Naive thymus-derived CD4-positive, alpha-beta T cell (primary cell): ENCODE measurements around the gene YBX1. TPM values are rescaled to one million over a fixed set of nuclear protein-coding genes. Genes with fewer than 3 reads are reported as not detected.
"Not testable (repeated sequence)": the region's sequence is repeated elsewhere in the genome, so short reads cannot be mapped to it uniquely, and the experiment has no call there.

Experiments
- ATAC-seq: fragments of 150-1000 bp; cut with Tn5 transposase; 2 replicates; pipeline ENCODE4 v1.10.0; 2021; ENCODE audit warnings: mild to moderate bottlenecking, moderate library complexity
- CTCF ChIA-PET: fragments of 350-600 bp; sonication (Branson Sonifier 250); formaldehyde crosslinking; loops from one replicate; lab custom pipeline; 2021; ENCODE audit warnings: antibody characterized with exemption; lab: Charles Lee
- POLR2A ChIA-PET: fragments of 350-600 bp; sonication (Branson Sonifier 250); formaldehyde crosslinking; loops from one replicate; lab custom pipeline; 2021; ENCODE audit warnings: antibody characterized with exemption, inconsistent platforms; lab: Charles Lee
- DNase-seq, 9 donors: peaks; one replicate each; pipeline versions ENCODE4 v3.0.0 to v3.0.0-alpha.2; 2020 to 2022; ENCODE audit warnings: mixed read lengths in 1 of 9
- H3K27ac ChIP-seq: one replicate; pipeline ENCODE4 v1.7.0; 2013; ENCODE audit warnings: mild to moderate bottlenecking, low read depth, low read length, moderate library complexity
- H3K27me3 ChIP-seq, 2 donors: one replicate each; pipeline ENCODE4 v1.7.0; 2013; ENCODE audit warnings: low read length in 2 of 2, mild to moderate bottlenecking in 2 of 2, moderate library complexity in 2 of 2; ENCODE audit not compliant: control insufficient read depth in 2 of 2, insufficient read depth in 2 of 2
- H3K36me3 ChIP-seq, 3 experiments: 1 replicate in 2 of 3; 2 replicates in 1 of 3; pipeline ENCODE4 v1.7.0; 2013; ENCODE audit warnings: low read length in 3 of 3, mild to moderate bottlenecking in 3 of 3, moderate library complexity in 1 of 3; ENCODE audit not compliant: insufficient read depth in 3 of 3, control insufficient read depth in 2 of 3
- H3K4me1 ChIP-seq, 2 donors: one replicate each; pipeline ENCODE4 v1.7.0; 2013; ENCODE audit warnings: low read length in 2 of 2, mild to moderate bottlenecking in 2 of 2, moderate library complexity in 1 of 2; ENCODE audit not compliant: control insufficient read depth in 2 of 2, insufficient read depth in 2 of 2
- H3K4me3 ChIP-seq: 2 replicates; pipeline ENCODE4 v1.7.0; 2013; ENCODE audit warnings: mild to moderate bottlenecking, low read length
- H3K9me3 ChIP-seq, 3 experiments: 1 replicate in 2 of 3; 2 replicates in 1 of 3; pipeline ENCODE4 v1.7.0; 2013; ENCODE audit warnings: low read length in 3 of 3; ENCODE audit not compliant: control insufficient read depth in 2 of 3
- H3K27ac Mint-ChIP-seq, 9 donors: one replicate each; pipeline ENCODE4 v1.8.0; 2020 to 2022; ENCODE audit warnings: mixed read lengths in 9 of 9, mild to moderate bottlenecking in 8 of 9, moderate library complexity in 5 of 9, inconsistent platforms in 2 of 9
- H3K27me3 Mint-ChIP-seq, 5 donors: one replicate each; pipeline ENCODE4 v1.8.0; 2021 to 2022; ENCODE audit warnings: mixed read lengths in 5 of 5, mild to moderate bottlenecking in 1 of 5
- H3K36me3 Mint-ChIP-seq, 5 donors: one replicate each; pipeline ENCODE4 v1.8.0; 2020 to 2022; ENCODE audit warnings: mixed read lengths in 5 of 5, mild to moderate bottlenecking in 3 of 5, inconsistent platforms in 1 of 5
- H3K4me1 Mint-ChIP-seq, 7 donors: one replicate each; pipeline ENCODE4 v1.8.0; 2020 to 2022; ENCODE audit warnings: mixed read lengths in 7 of 7, mild to moderate bottlenecking in 3 of 7, inconsistent platforms in 1 of 7
- H3K4me3 Mint-ChIP-seq, 10 donors: one replicate each; pipeline ENCODE4 v1.8.0; 2020 to 2022; ENCODE audit warnings: mild to moderate bottlenecking in 10 of 10, mixed read lengths in 10 of 10, moderate library complexity in 6 of 10, inconsistent platforms in 2 of 10
- H3K9me3 Mint-ChIP-seq, 11 donors: one replicate each; pipeline ENCODE4 v1.8.0; 2020 to 2022; ENCODE audit warnings: mixed read lengths in 11 of 11, mild to moderate bottlenecking in 4 of 11, inconsistent platforms in 1 of 11, moderate library complexity in 1 of 11
- intact Hi-C, 2 donors: fragments of 100-400 bp; cut with micrococcal nuclease; formaldehyde crosslinking; loops; one replicate each; pipeline ENCODE4 v1.15.1; 2023
- polyA plus RNA-seq, 2 donors: library from polyadenylated mRNA; unstranded; fragments of 300-500 nt; fragmentation: Illumina TruSeq; gene quantifications; one replicate each; pipeline ENCODE4 v1.2.3, GENCODE V29; 2021
- total RNA-seq, 6 experiments: library from RNA in 5 of 6; stranded (reverse) in 5 of 6; gene quantifications; 1 replicate in 5 of 6; 2 replicates in 1 of 6; pipeline ENCODE4 v1.2.3 and lab custom pipeline; 2021 to 2026

Gene YBX1
- total and polyA plus RNA-seq, 7 experiments from 2014 or later = 66.6 to 471 (median 286) TPM

DNA sequence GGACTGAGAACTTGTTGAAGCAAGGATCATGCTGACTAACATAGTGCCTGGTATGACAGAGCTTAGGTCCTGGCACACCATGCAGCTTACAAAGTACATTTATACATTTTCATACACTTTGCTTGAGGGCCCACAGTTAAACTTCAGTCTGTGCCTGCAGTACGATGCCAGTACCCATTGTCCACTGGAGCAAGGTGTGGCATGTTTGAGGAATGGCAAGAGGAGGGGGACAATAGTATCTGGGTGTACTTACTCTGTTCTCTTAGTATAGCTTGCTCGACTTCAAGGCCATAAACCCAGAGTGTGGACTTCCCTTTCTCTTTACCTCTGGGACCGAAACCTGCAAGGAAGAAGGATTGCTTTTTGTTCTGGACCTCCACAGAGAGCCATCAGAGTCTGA is 6.8 kb upstream of the YBX1 start:
- POLR2A ChIA-PET = interaction anchor here (1.3 kb wide), 1 partner anchor 8 kb away, joined by 4 read pairs; no protein-coding TSS in a partner anchor
- H3K36me3 ChIP-seq = peaks cover 0 to 37% (median 7%) of the 10 kb centered on the region in 3 experiments
- H3K27ac Mint-ChIP-seq = peak overlapping the region in 1 of 9 donors; percentile 9

GRCh38 chr1:42676534-42677087 is 5.6 kb upstream of the YBX1 start:
- ChIA-PET CTCF (no interaction called here), POLR2A (no interaction called here)
- DNase-seq (no peak), ATAC-seq (no peak)
- Mint-ChIP-seq H3K27ac (no peak overlapping the region), H3K27me3 (no peaks in the 10 kb centered on the region), H3K4me1 (peaks cover 11 to 35% (median 22%) of the 10 kb centered on the region in 7 donors), H3K36me3 (peaks cover 3 to 33% (median 15%) of the 10 kb centered on the region in 5 donors), H3K9me3 (no peaks in the 10 kb centered on the region), H3K4me3 (no peak overlapping the region)
- no peaks in the 10 kb centered on the region for H3K27me3 ChIP-seq
- peaks cover 8 to 15% of the 10 kb centered on the region in 2 donors for H3K4me1 ChIP-seq
- H3K36me3 ChIP-seq = peaks cover 0 to 35% (median 7%) of the 10 kb centered on the region in 3 experiments
- H3K4me3 ChIP-seq = no peak overlapping the region
- no peaks in the 10 kb centered on the region for H3K9me3 ChIP-seq
- H3K27ac ChIP-seq = no peak overlapping the region
- intact Hi-C loops = no loop called here

More for the DNA sequence above, 6.8 kb upstream of the YBX1 start:
- Mint-ChIP-seq H3K36me3 (peaks cover 3 to 36% (median 17%) of the 10 kb centered on the region in 5 donors), H3K4me3 (no peak overlapping the region), H3K4me1 (peaks cover 5 to 25% (median 13%) of the 10 kb centered on the region in 7 donors), H3K27me3 (no peaks in the 10 kb centered on the region), H3K9me3 (no peaks in the 10 kb centered on the region)
- DNase-seq (no peak), ATAC-seq (no peak)
- Histone ChIP-seq H3K27me3 (no peaks in the 10 kb centered on the region), H3K4me1 (peaks cover 0 to 7% of the 10 kb centered on the region in 2 donors), H3K4me3 (no peak overlapping the region), H3K27ac (no peak overlapping the region), H3K9me3 (no peaks in the 10 kb centered on the region)
- CTCF ChIA-PET = interaction anchor here (0.7 kb wide), 1 partner anchor 133 kb away, joined by 3 read pairs; no protein-coding TSS in a partner anchor
- intact Hi-C loops = no loop called here

GRCh38 chr1:42679364-42679983 is 2.7 kb upstream of the YBX1 start:
- ChIA-PET CTCF (no interaction called here), POLR2A (interaction anchor here (1.5 to 2.8 kb wide), 2 partner anchors 19 to 21 kb away, joined by 3 to 6 read pairs; no protein-coding TSS in a partner anchor)
- DNase-seq = no peak
- Mint-ChIP-seq H3K36me3 (peaks cover 0 to 27% (median 20%) of the 10 kb centered on the region in 5 donors), H3K4me3 (peak overlapping the region in 4 of 10 donors; percentile 50 to 99 (median 93)), H3K9me3 (peaks cover 0 to 2% (median 0%) of the 10 kb centered on the region in 11 donors), H3K27me3 (no peaks in the 10 kb centered on the region), H3K4me1 (peaks cover 24 to 42% (median 30%) of the 10 kb centered on the region in 7 donors), H3K27ac (peak overlapping the region in 2 of 9 donors; percentile 0 to 96)
- ATAC-seq = no peak
- Histone ChIP-seq H3K27ac (no peak overlapping the region), H3K36me3 (peaks cover 0 to 21% (median 7%) of the 10 kb centered on the region in 3 experiments), H3K4me3 (no peak overlapping the region), H3K9me3 (no peaks in the 10 kb centered on the region), H3K4me1 (peaks cover 16 to 23% of the 10 kb centered on the region in 2 donors), H3K27me3 (no peaks in the 10 kb centered on the region)
- intact Hi-C loops = no loop called here

DNA sequence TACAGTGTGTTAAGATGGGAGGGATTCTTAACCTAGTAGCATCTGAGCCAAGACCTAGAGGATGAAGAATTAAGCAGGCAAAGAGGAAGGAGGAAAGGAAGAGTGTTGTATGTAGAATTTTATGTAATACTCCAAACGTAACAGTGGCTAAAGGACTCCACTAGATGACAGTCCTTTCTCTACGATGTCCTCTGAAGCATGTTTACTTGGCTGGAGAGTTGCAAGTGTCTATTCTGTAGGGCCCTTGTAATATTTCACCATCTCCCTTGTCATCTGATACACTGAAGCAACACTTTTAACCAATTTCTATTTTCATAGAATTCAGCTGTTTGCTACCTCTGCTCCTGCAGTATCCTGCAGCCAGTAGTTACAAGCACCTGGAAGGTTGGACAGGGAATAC is 2.2 kb upstream of the YBX1 start:
- Histone ChIP-seq H3K4me1 (peaks cover 21 to 28% of the 10 kb centered on the region in 2 donors), H3K27me3 (no peaks in the 10 kb centered on the region), H3K9me3 (no peaks in the 10 kb centered on the region), H3K27ac (no peak overlapping the region), H3K4me3 (no peak overlapping the region), H3K36me3 (peaks cover 0 to 15% (median 6%) of the 10 kb centered on the region in 3 experiments)
- Mint-ChIP-seq H3K4me3 (peak overlapping the region in 8 of 10 donors; percentile 43 to 99 (median 92)), H3K27me3 (no peaks in the 10 kb centered on the region), H3K4me1 (peaks cover 30 to 47% (median 36%) of the 10 kb centered on the region in 7 donors), H3K27ac (peak overlapping the region in 4 of 9 donors; percentile 39 to 97 (median 96)), H3K9me3 (peaks cover 0 to 2% (median 0%) of the 10 kb centered on the region in 11 donors), H3K36me3 (peaks cover 0 to 32% (median 24%) of the 10 kb centered on the region in 5 donors)
- no peak for DNase-seq
- CTCF ChIA-PET = no interaction called here
- POLR2A ChIA-PET = interaction anchor here (0.9 to 4.8 kb wide), 4 partner anchors 20 to 492 kb away, joined by 3 to 85 read pairs (median 25); partner anchors contain the start of genes C1orf50, CFAP57, EBNA1BP2 and P3H1
- intact Hi-C loops = loop anchor here (5.0 to 10.0 kb wide), 3 partner anchors 103 to 1265 kb away; partner anchors contain the start of gene IPO13 (in 1 of the 2)
- ATAC-seq = no peak

DNA sequence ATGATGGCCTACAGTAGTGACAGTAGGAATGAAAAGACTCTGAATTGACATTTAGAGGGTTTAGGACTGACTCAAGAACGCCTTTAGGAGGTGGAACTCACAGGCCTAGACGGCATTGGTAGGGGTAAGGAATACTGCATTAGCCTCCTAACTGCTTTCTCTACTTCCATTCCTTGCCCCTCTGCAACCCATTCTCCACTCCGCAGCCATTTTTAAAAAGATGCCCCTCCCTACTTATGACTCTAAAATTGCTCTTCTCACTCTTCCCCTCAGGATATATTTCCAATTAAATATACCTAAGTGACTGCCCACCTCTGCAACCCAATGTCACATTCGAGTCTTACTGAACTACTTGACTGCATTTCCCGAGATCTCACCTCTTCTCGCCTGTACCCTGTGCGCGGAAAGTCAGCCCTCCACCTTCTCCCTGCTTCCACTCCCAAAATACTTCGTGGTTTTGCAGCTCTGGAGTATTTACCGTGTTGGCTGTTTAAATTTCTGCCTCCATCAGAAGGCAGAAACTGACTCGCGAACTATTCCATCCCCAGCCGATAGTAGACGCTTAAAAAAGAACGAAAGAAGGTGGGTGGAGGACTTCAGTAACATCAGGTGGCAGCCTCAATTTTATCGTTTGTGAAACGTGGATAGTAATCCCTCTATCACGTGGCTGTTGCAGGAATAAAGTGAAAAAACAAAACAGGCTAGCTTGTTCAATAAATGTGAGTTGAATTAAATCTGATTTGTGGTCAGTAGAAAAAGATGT is 1.1 kb upstream of the YBX1 start:
- ChIA-PET POLR2A (interaction anchor here (0.9 to 4.8 kb wide), 9 partner anchors 9 to 491 kb away, joined by 3 to 85 read pairs (median 12); partner anchors contain the start of genes C1orf50, CCDC30, CFAP57 and EBNA1BP2), CTCF (interaction anchor here (0.6 kb wide), 1 partner anchor 486 kb away, joined by 6 read pairs; no protein-coding TSS in a partner anchor)
- Histone ChIP-seq H3K9me3 (no peaks in the 10 kb centered on the region), H3K4me3 (peak overlapping the region; percentile 74), H3K27me3 (no peaks in the 10 kb centered on the region), H3K27ac (peak overlapping the region; percentile 82), H3K4me1 (peaks cover 27 to 39% of the 10 kb centered on the region in 2 donors), H3K36me3 (peaks cover 0 to 6% (median 0%) of the 10 kb centered on the region in 3 experiments)
- H3K27me3 Mint-ChIP-seq = no peaks in the 10 kb centered on the region
- peaks cover 0 to 2% (median 0%) of the 10 kb centered on the region in 11 donors for H3K9me3 Mint-ChIP-seq
- H3K27ac Mint-ChIP-seq = peak overlapping the region; percentile 93 to 98 (median 97)
- peaks cover 38 to 58% (median 46%) of the 10 kb centered on the region in 7 donors for H3K4me1 Mint-ChIP-seq
- H3K36me3 Mint-ChIP-seq = peaks cover 0 to 25% (median 19%) of the 10 kb centered on the region in 5 donors
- ATAC-seq (no peak), DNase-seq (peak in 7 of 9 donors; percentile 45 to 61 (median 52))
- peak overlapping the region; percentile 91 to 99 (median 96) for H3K4me3 Mint-ChIP-seq
- intact Hi-C loops = loop anchor here (1.0 to 10.0 kb wide), 4 partner anchors 104 to 1264 kb away; partner anchors contain the start of gene IPO13 (in 1 of the 2)

- H3K9me3 Mint-ChIP-seq, H3K27me3 Mint-ChIP-seq, H3K27me3 ChIP-seq, H3K36me3 ChIP-seq, H3K4me3 ChIP-seq, H3K9me3 ChIP-seq, DNase-seq: not testable (repeated sequence)
- Mint-ChIP-seq H3K4me1 (peaks cover 46 to 71% (median 59%) of the 10 kb centered on the region in 7 donors), H3K27ac (peak overlapping the region; percentile 93 to 98 (median 97)), H3K4me3 (peak overlapping the region; percentile 91 to 99 (median 96)), H3K36me3 (peaks cover 0 to 24% (median 15%) of the 10 kb centered on the region in 5 donors)
- intact Hi-C loops = loop anchor here (1.0 to 10.0 kb wide), 16 partner anchors 24 to 1262 kb away; partner anchors contain the start of genes C1orf50 (in 2 of the 2), CCDC30 (in 2 of the 2), CFAP57 (in 2 of the 2) and EBNA1BP2 (in 2 of the 2)
- POLR2A ChIA-PET = interaction anchor here (0.6 to 4.8 kb wide), 24 partner anchors 8 to 490 kb away, joined by 3 to 85 read pairs (median 5); partner anchors contain the start of genes C1orf50, CCDC30, CFAP57 and EBNA1BP2
- CTCF ChIA-PET = interaction anchor here (0.6 to 1.5 kb wide), 3 partner anchors 12 to 164 kb away, joined by 3 to 6 read pairs (median 3); partner anchors contain the start of genes PPIH and ZNF691
- Histone ChIP-seq H3K27ac (peak overlapping the region; percentile 65), H3K4me1 (peaks cover 40 to 48% of the 10 kb centered on the region in 2 donors)
- ATAC-seq = peak; percentile 21
These were observed 193 bp downstream of the YBX1 start for GRCh38 chr1:42682484-42682738.
